HepG2 (cell line): Measurements from ENCODE around the gene FSCN2. TPM values are rescaled to one million over a fixed set of nuclear protein-coding genes. Genes with fewer than 3 reads are reported as not detected.

ENCODE experiments used
- AHR ChIP-seq: IDR thresholded peaks from 2 replicates; pipeline ENCODE4 v1.6.1; 2018; ENCODE audit warnings: missing genetic modification reagents, missing compliant biosample characterization
- ATAD3A ChIP-seq: sonication (generic); formaldehyde crosslinking; IDR thresholded peaks from 2 replicates; pipeline ENCODE4 v1.4.0; 2020; ENCODE audit warnings: missing genetic modification reagents
- ATF7-NPFF ChIP-seq: sonication (generic); formaldehyde crosslinking; IDR thresholded peaks from 2 replicates; pipeline ENCODE4 v1.8.1; 2023; ENCODE audit warnings: mild to moderate bottlenecking, low read depth, missing genetic modification reagents, moderate library complexity
- GABPB1 ChIP-seq: IDR thresholded peaks from 2 replicates; pipeline ENCODE4 v1.6.1; 2016; ENCODE audit warnings: mild to moderate bottlenecking, missing genetic modification reagents, moderate library complexity, missing compliant biosample characterization
- HDAC2 ChIP-seq: sonication (generic); formaldehyde crosslinking; IDR thresholded peaks from 2 replicates; pipeline ENCODE4 v1.4.0; 2020; ENCODE audit warnings: missing genetic modification reagents
- HINFP ChIP-seq: sonication (generic); formaldehyde crosslinking; IDR thresholded peaks from 2 replicates; pipeline ENCODE4 v1.4.0; 2020; ENCODE audit warnings: low read depth, mild to moderate bottlenecking, missing genetic modification reagents
- KMT2A ChIP-seq: sonication (generic); formaldehyde crosslinking; IDR thresholded peaks from 2 replicates; pipeline ENCODE4 v1.4.0; 2020; ENCODE audit warnings: missing genetic modification reagents
- NCOA2 ChIP-seq: sonication (generic); formaldehyde crosslinking; IDR thresholded peaks from 2 replicates; pipeline ENCODE4 v1.8.0; 2022; ENCODE audit warnings: inconsistent platforms
- REPIN1 ChIP-seq: sonication (generic); formaldehyde crosslinking; IDR thresholded peaks from 2 replicates; pipeline ENCODE4 v1.8.0; 2022; ENCODE audit warnings: missing genetic modification reagents, low read depth, mild to moderate bottlenecking, borderline replicate concordance
- SMYD3 ChIP-seq: sonication (generic); formaldehyde crosslinking; IDR thresholded peaks from 2 replicates; pipeline ENCODE4 v1.8.1; 2023; ENCODE audit warnings: mild to moderate bottlenecking, missing genetic modification reagents
- TP53 ChIP-seq: sonication (generic); formaldehyde crosslinking; conservative IDR thresholded peaks from 2 replicates; pipeline ENCODE4 v1.4.0; 2020; ENCODE audit warnings: missing genetic modification reagents
- ZBTB1 ChIP-seq: sonication (generic); formaldehyde crosslinking; IDR thresholded peaks from 2 replicates; pipeline ENCODE4 v1.4.0; 2020; ENCODE audit warnings: missing genetic modification reagents, borderline replicate concordance
- ZIK1 ChIP-seq: sonication (generic); formaldehyde crosslinking; IDR thresholded peaks from 2 replicates; pipeline ENCODE4 v1.5.0; 2020; ENCODE audit warnings: mild to moderate bottlenecking, low read depth, missing genetic modification reagents, borderline replicate concordance
- ZNF24 ChIP-seq: fragments of 450-650 bp; IDR thresholded peaks from 2 replicates; pipeline ENCODE4 v1.6.1; 2017; ENCODE audit warnings: antibody characterized with exemption, mild to moderate bottlenecking
- ZNF296 ChIP-seq: sonication (generic); formaldehyde crosslinking; conservative IDR thresholded peaks from 2 replicates; pipeline ENCODE4 v1.5.0; 2020; ENCODE audit warnings: mild to moderate bottlenecking, missing genetic modification reagents
- ZNF333 ChIP-seq: sonication (generic); formaldehyde crosslinking; IDR thresholded peaks from 2 replicates; pipeline ENCODE4 v1.4.0; 2020; ENCODE audit warnings: mild to moderate bottlenecking, missing genetic modification reagents, borderline replicate concordance
- ZNF503 ChIP-seq: sonication (generic); formaldehyde crosslinking; IDR thresholded peaks from 2 replicates; pipeline ENCODE4 v1.4.0; 2020; ENCODE audit warnings: missing genetic modification reagents
- ZNF607 ChIP-seq: sonication (generic); formaldehyde crosslinking; IDR thresholded peaks from 2 replicates; pipeline ENCODE4 v1.5.1; 2020; ENCODE audit warnings: missing genetic modification reagents, mild to moderate bottlenecking, borderline replicate concordance
- ZNF678 ChIP-seq: sonication (generic); formaldehyde crosslinking; IDR thresholded peaks from 2 replicates; pipeline ENCODE4 v1.4.0; 2020; ENCODE audit warnings: mild to moderate bottlenecking, missing genetic modification reagents
- ZNF737 ChIP-seq: sonication (generic); formaldehyde crosslinking; IDR thresholded peaks from 2 replicates; pipeline ENCODE4 v1.5.0; 2020; ENCODE audit warnings: missing genetic modification reagents, mild to moderate bottlenecking, borderline replicate concordance
- ZNF770 ChIP-seq: sonication (generic); formaldehyde crosslinking; IDR thresholded peaks from 2 replicates; pipeline ENCODE4 v1.5.0; 2020; ENCODE audit warnings: mild to moderate bottlenecking, missing genetic modification reagents
- ZNF850 ChIP-seq: sonication (generic); formaldehyde crosslinking; conservative IDR thresholded peaks from 2 replicates; pipeline ENCODE4 v1.9.0; 2021; ENCODE audit warnings: mild to moderate bottlenecking, missing genetic modification reagents
- polyA plus RNA-seq, 8 experiments: library from polyadenylated mRNA; depleted of rRNA in 3 of 8; stranded (reverse) in 7 of 8; unstranded in 1 of 8; fragments of >200 nt; fragmentation: Illumina TruSeq in 4 of 8; extraction: Trizol in 4 of 8; gene quantifications; 2 replicates each; pipeline versions ENCODE4 v1.2.1 to v1.2.3, GENCODE V29; 2011 to 2016; ENCODE audit warnings: low read depth in 4 of 8, missing spikeins in 1 of 8, mixed read lengths in 1 of 8; ENCODE audit not compliant: insufficient read depth in 1 of 8
- total RNA-seq, 5 experiments: library from RNA; depleted of rRNA; stranded (reverse); fragments of >200 nt; fragmentation: Illumina TruSeq; extraction: Trizol; gene quantifications; 2 replicates each; pipeline ENCODE4 v1.2.3, GENCODE V29; 2016; ENCODE audit warnings: low read depth in 1 of 5

Gene FSCN2
- total and polyA plus RNA-seq, 2 of the 13 experiments (the other 11 are each of a cell fraction or from before 2014, with no cell fraction given) = 0.09 TPM; not detected in 1

- TF ChIP-seq ZNF24 (no peak), ZNF678 (no peak), HDAC2 (peak; percentile 13; the same call in 1 of the 2 replicates), ZNF296 (CRISPR knock-in tag) (0 out of 2 replicates have a peak, but pooled peaks have one; percentile 57), ZNF503 (CRISPR knock-in tag) (peak; percentile 63; the same call in 1 of the 2 replicates), ZNF737 (CRISPR knock-in tag) (no peak), TP53 (CRISPR knock-in tag) (0 out of 2 replicates have a peak, but pooled peaks have one; percentile 38), NCOA2 (CRISPR knock-in tag) (no peak), GABPB1 (peak; percentile 91), REPIN1 (CRISPR knock-in tag) (peak; percentile 42; the same call in 1 of the 2 replicates), ZBTB1 (CRISPR knock-in tag) (no peak), AHR (no peak), ZIK1 (CRISPR knock-in tag) (no peak; the same call in 1 of the 2 replicates), ZNF850 (CRISPR knock-in tag) (no peak), ZNF607 (CRISPR knock-in tag) (peak; percentile 85), ZNF333 (CRISPR knock-in tag) (0 out of 2 replicates have a peak, but pooled peaks have one; percentile 35), KMT2A (CRISPR knock-in tag) (no peak), SMYD3 (CRISPR knock-in tag) (peak; percentile 83; the same call in 1 of the 2 replicates), ATF7-NPFF (CRISPR knock-in tag) (no peak; the same call in 1 of the 2 replicates), ATAD3A (CRISPR knock-in tag) (no peak), HINFP (CRISPR knock-in tag) (0 out of 2 replicates have a peak, but pooled peaks have one; percentile 28), ZNF770 (CRISPR knock-in tag) (no peak)
Observed at GRCh38 chr17:81552244-81553017, 24.3 kb downstream of the FSCN2 start, which contains the start of gene FAAP100 (continued).
